ENCODE measurements around the gene CHST7. TPM values are rescaled to one million over a fixed set of nuclear protein-coding genes. Genes with fewer than 3 reads are reported as not detected.

The CHST7 gene
- total RNA-seq, 1 donor from 2014 or later: 6.6 TPM

- ATAC-seq: no peak
- no peak for DNase-seq (ENCODE audit: low spot score)
These were observed 1.1 kb upstream of the CHST7 start for GRCh38 chrX:46572340-46572936.

DNA sequence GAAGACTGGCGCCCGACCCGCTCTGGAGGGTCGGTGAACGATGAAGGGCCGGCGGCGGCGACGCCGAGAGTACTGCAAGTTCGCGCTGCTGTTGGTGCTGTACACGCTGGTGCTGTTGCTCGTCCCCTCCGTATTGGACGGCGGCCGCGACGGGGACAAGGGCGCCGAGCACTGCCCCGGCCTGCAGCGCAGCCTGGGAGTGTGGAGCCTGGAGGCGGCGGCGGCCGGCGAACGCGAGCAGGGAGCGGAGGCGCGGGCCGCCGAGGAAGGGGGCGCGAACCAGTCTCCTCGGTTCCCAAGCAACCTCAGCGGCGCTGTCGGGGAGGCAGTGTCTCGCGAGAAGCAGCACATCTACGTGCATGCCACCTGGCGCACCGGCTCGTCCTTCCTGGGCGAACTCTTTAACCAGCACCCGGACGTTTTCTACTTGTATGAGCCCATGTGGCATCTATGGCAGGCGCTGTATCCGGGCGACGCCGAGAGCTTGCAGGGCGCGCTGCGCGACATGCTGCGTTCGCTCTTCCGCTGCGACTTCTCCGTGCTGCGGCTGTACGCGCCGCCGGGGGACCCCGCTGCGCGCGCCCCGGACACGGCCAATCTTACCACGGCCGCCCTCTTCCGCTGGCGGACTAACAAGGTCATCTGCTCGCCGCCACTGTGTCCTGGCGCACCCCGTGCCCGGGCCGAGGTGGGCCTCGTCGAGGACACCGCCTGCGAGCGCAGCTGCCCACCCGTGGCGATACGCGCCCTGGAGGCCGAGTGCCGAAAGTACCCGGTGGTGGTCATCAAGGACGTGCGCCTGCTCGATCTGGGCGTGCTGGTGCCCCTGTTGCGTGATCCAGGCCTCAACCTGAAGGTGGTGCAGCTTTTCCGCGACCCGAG is 568 bp downstream of the CHST7 start:
- DNase-seq (ENCODE audit: low spot score) (peak; percentile 47), ATAC-seq (peak; percentile 39)

DNA sequence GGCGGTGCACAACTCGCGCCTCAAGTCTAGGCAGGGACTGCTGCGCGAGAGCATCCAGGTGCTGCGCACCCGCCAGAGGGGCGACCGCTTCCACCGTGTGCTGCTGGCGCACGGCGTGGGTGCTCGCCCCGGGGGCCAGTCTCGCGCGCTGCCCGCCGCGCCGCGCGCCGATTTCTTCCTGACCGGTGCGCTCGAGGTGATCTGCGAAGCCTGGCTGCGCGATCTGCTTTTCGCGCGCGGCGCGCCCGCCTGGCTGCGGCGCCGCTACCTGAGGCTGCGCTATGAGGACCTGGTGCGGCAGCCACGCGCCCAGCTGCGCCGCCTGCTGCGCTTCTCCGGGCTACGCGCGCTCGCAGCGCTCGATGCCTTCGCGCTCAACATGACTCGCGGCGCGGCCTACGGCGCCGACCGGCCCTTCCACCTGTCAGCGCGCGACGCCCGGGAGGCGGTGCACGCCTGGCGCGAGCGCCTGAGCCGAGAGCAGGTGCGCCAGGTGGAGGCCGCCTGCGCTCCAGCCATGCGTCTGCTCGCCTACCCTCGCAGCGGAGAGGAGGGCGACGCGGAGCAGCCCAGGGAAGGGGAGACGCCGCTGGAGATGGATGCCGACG is 1.3 kb downstream of the CHST7 start:
- DNase-seq (ENCODE audit: low spot score) (peak; percentile 51), ATAC-seq (peak; percentile 67)

- ATAC-seq (no peak), DNase-seq (ENCODE audit: low spot score) (no peak)
These were observed 2.0 kb downstream of the CHST7 start for GRCh38 chrX:46575586-46575985.

DNA sequence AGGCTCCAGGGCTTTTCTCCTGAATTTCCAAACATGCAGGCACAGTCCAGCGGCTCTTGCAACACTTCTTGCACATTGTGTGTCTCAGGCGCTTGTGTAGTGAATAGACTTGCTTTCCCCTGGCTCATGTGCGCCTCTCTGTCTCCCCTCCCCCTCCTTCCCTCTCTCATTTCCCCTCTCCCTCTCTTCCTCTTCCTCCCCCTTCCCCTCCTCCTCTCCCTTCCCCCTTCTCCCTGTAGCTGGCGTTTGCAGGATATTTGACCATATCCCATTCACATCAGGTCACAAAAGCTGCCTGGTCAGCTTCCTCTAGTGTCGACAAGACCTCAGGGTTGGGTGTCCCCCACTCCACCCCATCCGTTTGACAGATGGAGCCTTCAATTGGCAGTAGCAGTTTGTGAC is 2.4 kb downstream of the CHST7 start:
- DNase-seq (ENCODE audit: low spot score): peak; percentile 63

DNA sequence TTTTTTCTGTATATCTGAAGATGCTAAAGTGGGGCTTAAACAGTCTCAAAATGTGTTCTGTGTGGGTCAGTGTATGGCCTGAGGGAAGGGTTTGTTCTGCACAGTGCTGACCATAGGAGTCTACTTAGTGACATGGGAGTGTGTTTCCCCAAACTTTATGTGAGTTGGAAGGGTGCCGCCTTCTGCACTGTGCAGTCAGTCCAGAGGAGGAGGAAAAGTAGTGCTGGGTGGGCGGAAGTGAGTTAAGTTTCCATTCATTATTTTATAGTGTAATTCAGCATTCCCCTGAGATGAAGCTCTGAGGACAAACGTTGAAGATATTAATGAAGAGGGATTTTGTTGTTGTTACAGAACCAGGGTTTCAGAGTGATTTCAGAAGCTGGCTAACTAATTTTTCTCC is 2.9 kb downstream of the CHST7 start:
- DNase-seq (ENCODE audit: low spot score) (no peak), ATAC-seq (no peak)

More for the DNA sequence above, 2.4 kb downstream of the CHST7 start:
- peak; percentile 57 for ATAC-seq

GRCh38 chrX:46577221-46578005 is 3.8 kb downstream of the CHST7 start:
- ATAC-seq: no peak
- DNase-seq (ENCODE audit: low spot score): no peak

DNA sequence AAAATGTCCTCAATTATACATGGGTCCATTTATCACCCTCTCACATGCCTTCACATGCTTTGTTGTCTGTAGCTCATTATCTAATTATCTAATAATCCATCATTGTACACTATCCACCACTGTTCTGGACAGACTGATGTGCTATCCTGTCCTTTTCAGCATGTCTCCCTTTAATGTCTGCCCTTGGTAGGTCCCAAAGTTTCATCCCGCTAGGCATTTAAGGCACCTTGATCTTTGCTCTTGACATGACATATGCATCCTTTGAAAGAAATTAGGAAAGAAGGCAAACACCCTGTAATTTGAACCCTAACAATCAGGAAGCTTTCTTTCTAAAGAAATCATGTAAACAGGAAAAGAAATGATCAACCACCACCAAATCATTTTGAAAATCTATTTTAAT is 5.7 kb downstream of the CHST7 start:
- ATAC-seq: no peak
- DNase-seq (ENCODE audit: low spot score): no peak

DNA sequence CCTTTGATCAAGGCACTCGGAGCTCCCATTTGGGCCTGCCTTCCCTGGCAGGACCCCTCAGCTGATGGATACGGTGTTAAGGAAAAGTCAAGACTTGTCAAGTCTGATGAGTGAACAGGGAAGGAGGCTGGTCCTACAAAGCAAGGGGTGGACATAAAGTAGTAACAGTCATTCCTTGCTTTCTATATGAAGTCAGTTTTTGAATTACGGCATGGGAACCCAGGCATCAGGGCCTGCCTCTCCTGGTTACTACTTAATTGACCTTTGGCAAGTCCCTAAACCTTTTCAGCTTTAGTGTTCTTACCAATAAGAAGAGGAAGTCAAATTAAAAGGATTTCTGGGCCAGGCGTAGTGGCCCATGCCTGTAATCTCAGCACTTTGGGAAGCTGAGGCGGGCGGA is 7.0 kb downstream of the CHST7 start:
- DNase-seq (ENCODE audit: low spot score) (no peak), ATAC-seq (no peak)

GRCh38 chrX:46582325-46582724 is 8.8 kb downstream of the CHST7 start:
- DNase-seq (ENCODE audit: low spot score): no peak
- no peak for ATAC-seq

DNA sequence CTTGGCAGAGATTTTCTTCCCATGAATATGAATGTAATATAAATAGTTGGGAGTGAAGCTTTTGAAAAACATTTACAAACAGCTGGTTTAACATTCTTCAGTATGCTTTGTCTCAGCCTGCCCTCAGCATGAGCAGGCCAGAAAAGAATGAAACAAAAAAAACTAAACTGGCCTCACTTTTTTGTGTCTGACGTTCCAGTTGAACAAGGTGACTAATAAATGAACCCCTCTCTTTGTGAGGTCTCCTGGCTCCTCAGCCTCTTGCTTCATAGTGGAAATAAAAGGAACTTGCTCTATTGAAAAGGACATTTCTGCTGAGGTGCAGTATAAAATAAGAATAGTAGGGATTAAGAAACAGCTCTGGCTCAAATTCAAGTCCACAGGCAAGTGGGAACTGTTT is 9.4 kb downstream of the CHST7 start:
- DNase-seq (ENCODE audit: low spot score) (no peak), ATAC-seq (no peak)

- ATAC-seq: no peak
- no peak for DNase-seq (ENCODE audit: low spot score)
These were observed 11.2 kb downstream of the CHST7 start for GRCh38 chrX:46584736-46585135.

DNA sequence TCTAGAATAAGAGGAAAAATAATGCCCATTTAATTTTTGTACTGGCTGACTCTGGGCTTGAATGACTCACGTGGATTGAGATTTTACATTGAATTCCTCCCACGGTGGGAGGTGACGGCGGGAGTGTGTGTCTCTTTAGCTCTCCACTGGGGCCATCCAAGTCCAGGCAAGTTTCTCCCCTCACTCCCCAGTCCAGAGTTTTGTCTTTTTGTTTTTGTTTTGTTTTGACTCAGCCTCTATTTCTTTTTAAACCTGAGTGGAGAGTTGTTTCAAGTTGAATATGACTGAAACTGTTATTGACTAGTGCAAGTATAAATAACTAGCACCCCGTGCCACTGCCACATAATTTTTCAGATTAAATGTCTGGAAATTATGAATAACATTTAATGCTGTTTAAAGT is 13.6 kb downstream of the CHST7 start:
- DNase-seq (ENCODE audit: low spot score): no peak
- ATAC-seq: no peak

GRCh38 chrX:46587753-46588171 is 14.2 kb downstream of the CHST7 start:
- peak; percentile 41 for ATAC-seq
- no peak for DNase-seq (ENCODE audit: low spot score)

DNA sequence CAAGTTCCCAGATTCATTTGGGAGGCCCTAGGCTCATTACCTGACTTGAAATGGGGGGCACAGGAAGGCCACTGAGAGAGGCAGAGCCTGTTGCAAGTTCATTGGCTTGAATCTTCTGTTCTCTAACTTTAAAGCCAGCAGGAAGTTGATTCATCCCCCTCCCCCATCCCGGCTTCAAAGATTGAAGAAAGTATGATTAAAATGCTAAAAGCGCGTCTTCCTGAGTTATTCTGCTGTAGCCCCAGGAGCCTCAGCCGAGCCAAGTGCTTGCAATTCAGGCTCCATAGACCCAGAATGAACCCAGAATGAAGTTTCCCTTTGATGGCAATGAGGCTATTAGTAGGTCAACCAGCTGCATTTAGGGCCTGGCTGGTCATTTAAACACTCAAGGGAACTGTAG is 14.7 kb downstream of the CHST7 start:
- DNase-seq (ENCODE audit: low spot score) (no peak), ATAC-seq (peak; percentile 14)

DNA sequence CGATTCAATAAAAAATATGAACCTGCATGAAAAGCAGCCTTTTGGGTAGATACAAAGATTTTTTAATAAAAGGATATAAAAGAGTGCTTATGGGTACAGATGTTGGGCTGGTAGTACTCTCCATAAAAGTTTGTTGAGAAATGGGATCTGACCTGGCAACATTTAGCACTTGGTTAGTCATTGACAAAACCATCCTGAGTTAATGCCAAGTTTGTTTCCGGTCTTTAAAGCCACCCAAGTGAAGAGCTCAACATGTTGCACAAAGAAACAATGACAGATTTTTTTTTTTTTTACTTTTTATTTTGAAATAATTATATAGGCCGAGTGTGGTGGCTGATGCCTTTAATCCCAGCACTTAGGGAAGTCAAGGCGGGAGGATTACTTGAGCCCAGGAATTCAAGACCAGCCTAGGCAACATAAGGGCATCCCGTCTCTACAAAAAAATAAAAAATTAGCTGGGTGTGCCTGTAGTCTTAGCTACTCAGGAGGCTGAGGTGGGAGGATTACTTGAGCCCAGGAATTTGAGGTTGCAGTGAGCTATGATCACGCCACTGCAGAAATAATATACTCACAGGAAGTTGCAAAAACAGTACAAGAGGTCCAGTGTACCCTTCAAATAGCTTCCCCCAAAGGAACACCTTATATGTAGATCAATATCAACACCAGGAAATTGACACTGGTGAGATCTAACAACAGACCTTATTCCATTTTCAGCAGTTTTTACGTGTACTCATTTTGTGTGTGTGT is 16.6 kb downstream of the CHST7 start:
- no peak for DNase-seq (ENCODE audit: low spot score)

DNA sequence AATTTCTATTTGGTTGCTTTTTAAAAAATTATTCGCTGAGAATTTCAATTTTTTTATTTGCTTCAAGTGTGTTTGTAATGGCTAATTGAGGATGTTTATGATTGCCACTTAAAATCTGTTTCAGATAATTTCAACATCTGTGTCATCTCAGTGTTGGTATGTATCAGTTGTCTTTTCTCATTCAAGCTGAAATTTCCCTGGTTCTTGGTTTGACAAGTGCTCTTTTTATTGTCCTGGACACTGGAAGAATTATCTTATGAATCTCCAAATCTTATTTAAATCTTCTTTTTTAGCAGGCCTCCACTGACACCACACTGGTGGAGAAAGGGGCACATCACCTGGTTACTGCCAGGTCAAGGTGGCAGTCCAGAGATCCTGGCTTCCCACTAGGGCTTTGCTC is 21.5 kb downstream of the CHST7 start:
- ATAC-seq: no peak

More for the DNA sequence above, 16.6 kb downstream of the CHST7 start:
- ATAC-seq: peak; percentile 86

DNA sequence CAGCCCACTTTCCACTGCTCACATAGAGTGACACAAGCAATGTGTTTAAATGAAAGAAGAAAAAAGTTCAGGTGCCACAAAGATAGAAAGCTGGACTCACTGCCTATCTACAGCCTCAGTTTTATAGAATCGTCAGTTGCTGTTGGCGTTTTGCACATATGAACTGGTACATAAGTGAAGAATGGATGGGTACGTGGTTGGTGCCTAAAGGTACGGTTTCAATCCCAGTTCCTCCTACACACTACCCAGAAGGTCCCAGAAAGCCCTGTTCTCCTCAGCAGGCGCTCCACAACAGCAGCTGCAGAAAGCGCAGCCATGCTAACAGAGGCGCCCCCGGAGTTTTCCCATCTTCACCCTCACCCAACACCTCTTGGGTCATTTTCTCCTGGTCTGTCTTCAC is 23.6 kb downstream of the CHST7 start:
- DNase-seq (ENCODE audit: low spot score) (no peak), ATAC-seq (no peak)

More for the DNA sequence above, 21.5 kb downstream of the CHST7 start:
- no peak for DNase-seq (ENCODE audit: low spot score)

DNA sequence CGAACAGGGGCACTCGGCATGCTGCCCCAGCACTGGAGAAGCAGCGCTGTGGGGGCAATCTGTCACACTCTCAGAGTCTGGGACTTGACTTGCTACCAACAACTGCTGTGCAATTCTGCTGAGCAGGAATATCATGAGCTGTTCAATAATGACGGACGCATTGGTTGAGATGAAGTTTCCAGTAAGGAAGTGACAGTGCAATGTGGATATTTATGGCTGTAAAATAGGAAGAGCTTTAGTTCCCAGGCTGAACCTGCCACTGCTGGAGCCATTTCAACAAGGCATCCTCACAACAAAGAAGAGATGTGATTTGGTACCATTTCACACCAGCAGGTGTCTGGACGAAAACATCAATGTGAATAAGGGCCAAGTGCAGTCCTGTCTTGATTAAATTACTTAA is 24.2 kb downstream of the CHST7 start:
- DNase-seq (ENCODE audit: low spot score) (no peak), ATAC-seq (no peak)

DNA sequence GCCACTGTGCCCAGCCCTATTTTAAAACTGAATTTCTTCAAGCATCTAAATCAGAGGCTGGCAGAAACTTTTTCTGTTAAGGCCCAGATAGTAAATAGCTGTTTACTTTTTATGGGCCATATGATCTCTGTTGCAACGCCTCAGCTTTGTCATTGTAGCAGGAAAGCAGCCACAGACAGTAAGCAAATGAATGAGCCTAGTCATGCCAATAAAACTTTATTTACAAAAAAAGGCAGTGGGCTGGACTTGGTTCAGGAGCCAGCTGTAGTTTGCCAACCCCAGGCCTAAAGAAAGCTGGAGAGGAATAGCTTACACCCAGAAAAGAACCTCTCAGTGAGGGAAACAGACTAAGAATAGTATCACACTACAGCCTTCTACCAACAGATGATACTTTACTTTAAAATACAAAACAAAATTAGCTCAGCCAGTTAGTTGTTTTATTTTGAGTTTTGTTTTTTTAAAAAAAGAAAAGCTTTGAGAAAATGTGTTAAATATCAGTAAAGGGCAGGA is 25.5 kb downstream of the CHST7 start:
- ATAC-seq: no peak
- DNase-seq (ENCODE audit: low spot score): no peak

Data from left lobe of liver (tissue), 2 donors.